ENCODE results near the gene NTF3.

NTF3 gene

DNA sequence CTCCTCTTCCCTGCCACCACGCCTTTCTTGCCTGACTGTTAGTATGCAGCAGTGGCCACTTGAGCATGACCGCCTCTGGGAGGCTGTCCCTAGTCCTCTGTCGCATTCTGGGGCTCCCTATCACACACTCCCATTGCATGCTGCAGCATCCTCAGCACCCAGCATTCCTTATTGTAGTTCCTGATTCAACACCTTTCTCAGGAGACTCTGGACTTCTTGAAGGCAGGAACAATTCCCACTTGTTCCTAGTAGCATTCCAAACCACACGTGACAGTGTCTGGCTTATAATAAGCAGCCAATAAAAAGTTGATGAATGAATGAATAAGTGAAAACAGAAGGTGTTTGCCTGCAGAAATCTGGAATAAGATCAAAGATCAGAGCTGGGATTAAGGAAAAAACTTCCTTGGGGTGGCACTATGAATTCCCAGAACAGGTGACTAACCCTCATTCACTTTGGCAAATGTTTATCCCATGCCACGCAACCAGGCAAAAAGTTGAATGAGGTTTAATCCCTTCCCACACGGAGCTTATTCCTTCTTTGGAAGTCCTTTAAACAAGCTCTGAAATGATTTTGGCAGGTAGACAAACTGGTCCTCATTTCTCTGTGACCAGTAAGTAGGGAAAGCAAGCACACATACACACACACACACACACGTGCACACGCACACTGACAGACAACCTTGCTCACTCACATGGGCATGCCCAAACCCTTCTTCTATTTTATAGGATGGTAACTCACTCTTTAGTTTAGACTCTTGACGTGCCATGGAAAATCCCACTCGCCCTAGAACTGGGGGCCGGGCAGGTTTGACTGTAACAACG lies 26.5 kb downstream of the NTF3 start:
- TF ChIP-seq, protein P1, sequence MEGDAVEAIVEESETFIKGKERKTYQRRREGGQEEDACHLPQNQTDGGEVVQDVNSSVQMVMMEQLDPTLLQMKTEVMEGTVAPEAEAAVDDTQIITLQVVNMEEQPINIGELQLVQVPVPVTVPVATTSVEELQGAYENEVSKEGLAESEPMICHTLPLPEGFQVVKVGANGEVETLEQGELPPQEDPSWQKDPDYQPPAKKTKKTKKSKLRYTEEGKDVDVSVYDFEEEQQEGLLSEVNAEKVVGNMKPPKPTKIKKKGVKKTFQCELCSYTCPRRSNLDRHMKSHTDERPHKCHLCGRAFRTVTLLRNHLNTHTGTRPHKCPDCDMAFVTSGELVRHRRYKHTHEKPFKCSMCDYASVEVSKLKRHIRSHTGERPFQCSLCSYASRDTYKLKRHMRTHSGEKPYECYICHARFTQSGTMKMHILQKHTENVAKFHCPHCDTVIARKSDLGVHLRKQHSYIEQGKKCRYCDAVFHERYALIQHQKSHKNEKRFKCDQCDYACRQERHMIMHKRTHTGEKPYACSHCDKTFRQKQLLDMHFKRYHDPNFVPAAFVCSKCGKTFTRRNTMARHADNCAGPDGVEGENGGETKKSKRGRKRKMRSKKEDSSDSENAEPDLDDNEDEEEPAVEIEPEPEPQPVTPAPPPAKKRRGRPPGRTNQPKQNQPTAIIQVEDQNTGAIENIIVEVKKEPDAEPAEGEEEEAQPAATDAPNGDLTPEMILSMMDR (IDR thresholded peaks at IDR 0.05; ENCODE audit: low read depth, low read length, missing control alignments) = no peak
- in situ Hi-C loops (cut with HindIII; ENCODE audit: low sequenced_read_pairs) = no loop called here
- no peak overlapping the region for H3K4me3 ChIP-seq (ENCODE audit: low read depth, low read length)
- DNase-seq (ENCODE audit: low read depth) = no peak

DNA sequence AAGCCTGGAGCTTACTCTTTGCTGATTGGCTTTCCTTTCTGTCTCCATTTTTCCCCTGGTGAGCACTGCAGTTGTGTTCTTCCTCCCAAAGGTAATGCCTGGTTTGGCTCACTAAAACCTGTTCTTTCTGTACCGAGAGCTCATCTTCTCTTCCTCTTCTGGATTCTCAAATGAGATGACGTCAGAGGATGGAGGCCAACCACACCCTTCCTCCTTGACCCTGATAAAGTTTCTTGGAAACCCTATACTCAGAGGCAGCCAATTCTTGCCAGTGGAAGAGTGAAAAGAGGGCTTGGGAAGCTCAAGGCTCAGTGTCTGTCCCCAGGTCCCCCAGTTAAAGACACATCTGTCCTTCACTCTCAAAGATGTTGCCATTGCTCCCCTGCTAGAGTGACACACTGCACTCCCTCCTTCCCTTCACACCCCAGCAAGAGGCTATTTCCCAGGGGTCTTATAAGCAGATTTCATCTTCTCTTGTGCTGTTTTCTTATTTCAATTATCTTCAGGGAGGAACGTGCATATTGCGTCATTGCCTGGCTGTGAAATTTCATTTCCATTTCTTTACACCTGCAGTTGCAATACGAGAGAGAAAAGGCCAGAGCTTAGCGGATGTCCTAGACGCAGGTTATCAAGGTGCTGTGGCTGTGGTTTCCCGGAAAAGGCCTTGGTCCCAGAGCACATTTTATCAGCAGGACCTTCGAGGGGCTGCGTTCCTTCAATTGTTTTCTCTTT lies 27.3 kb downstream of the NTF3 start:
- no peak for DNase-seq (ENCODE audit: low read depth)
- TF ChIP-seq, protein P1 (IDR thresholded peaks at IDR 0.05; ENCODE audit: low read depth, low read length, missing control alignments) = no peak
- no peak overlapping the region for H3K4me3 ChIP-seq (ENCODE audit: low read depth, low read length)
- in situ Hi-C loops (cut with HindIII; ENCODE audit: low sequenced_read_pairs) = no loop called here

DNA sequence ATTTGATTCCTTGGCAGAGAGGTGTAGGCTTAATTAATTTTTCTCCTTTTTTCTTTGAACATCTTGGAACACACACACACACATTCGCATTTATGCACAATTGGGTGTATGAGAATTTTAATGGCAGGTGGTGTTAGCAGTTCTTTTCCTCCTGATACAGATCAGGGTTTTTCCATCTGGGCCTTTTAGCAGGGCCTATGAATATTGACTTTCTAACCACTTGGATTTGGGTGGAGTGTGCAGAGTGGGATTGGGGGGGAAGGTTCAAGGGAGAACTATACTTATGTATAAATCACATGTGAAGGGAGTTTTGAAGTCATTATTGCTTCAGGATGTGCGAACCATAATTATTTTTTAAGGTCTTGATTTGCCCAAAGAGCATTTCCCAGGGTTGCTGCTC lies 28.9 kb downstream of the NTF3 start:
- no peak overlapping the region for H3K4me3 ChIP-seq (ENCODE audit: low read depth, low read length)
- no peak for DNase-seq (ENCODE audit: low read depth)
- TF ChIP-seq, protein P1 (IDR thresholded peaks at IDR 0.05; ENCODE audit: low read depth, low read length, missing control alignments) = no peak
- in situ Hi-C loops (cut with HindIII; ENCODE audit: low sequenced_read_pairs) = no loop called here

DNA sequence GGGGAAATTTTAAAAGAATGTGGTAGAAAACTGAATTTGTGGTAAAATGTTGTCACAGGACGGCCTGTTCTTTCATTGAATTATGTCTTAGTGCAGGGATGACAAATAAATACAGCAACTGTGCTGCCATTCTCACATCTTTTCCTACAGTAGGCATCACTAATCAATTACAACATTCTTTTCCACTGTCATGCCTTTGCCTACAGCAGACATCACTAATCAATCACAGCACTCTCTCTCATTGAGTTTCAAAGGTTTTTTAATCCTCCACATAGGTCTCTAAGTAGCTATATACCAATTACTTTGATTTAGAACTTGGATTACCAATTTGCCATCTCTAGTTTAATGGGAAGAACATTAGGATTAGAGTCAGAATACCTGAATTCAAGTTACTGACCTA lies 30.1 kb downstream of the NTF3 start:
- DNase-seq (ENCODE audit: low read depth) = no peak
- no peak overlapping the region for H3K4me3 ChIP-seq (ENCODE audit: low read depth, low read length)
- in situ Hi-C loops (cut with HindIII; ENCODE audit: low sequenced_read_pairs) = no loop called here
- TF ChIP-seq, protein P1 (IDR thresholded peaks at IDR 0.05; ENCODE audit: low read depth, low read length, missing control alignments) = no peak

DNA sequence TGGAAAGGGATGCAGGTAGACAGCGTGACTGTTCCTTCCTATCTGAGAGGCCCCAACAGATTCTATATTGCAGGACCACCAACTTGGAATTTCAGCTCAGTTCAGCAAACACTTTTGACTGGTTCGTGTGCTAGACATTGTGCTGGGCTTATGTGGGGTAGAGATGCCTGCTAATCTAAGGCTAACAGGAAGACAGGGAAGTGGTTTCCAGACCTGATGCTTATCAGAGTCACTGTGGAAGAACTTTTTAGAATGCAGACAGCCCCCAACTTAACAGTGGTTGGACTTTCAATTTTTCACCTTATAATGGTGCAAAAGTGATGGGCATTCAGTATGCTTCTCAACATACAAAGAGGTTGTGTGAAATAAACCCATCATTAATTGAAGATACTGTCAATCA lies 32.2 kb downstream of the NTF3 start:
- in situ Hi-C loops (cut with HindIII; ENCODE audit: low sequenced_read_pairs) = no loop called here
- no peak overlapping the region for H3K4me3 ChIP-seq (ENCODE audit: low read depth, low read length)
- TF ChIP-seq, protein P1 (IDR thresholded peaks at IDR 0.05; ENCODE audit: low read depth, low read length, missing control alignments) = no peak
- DNase-seq (ENCODE audit: low read depth) = no peak

DNA sequence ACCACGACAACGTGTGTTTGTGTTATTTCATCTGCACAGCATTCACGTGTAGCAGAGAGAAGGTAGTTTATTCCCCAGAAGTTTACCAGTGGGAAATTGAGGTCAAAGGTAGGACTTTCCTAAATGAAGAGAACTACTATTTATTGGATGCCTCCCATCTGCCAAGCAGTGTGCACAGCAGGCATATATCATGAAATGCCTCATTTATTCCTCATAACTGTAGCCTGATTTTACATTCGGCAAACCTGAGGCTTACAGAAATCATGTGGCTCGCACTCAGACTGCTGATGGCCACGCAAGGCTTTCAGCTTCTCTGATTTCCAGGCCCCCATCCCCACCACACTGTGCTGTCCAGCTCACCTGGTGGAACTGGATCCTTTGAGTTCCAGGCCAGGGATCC lies 33.5 kb downstream of the NTF3 start:
- DNase-seq (ENCODE audit: low read depth) = no peak
- no peak overlapping the region for H3K4me3 ChIP-seq (ENCODE audit: low read depth, low read length)
- in situ Hi-C loops (cut with HindIII; ENCODE audit: low sequenced_read_pairs) = no loop called here
- TF ChIP-seq, protein P1 (IDR thresholded peaks at IDR 0.05; ENCODE audit: low read depth, low read length, missing control alignments) = no peak
